ENCODE measurements around the gene SETBP1.

Gene SETBP1

GRCh38 chr18:44881461-44882162 lies 200.9 kb downstream of the SETBP1 start:
- H3K4me3 ChIP-seq (ENCODE audit: low read length) = no peak overlapping the region
- DNase-seq (ENCODE audit: low read depth) = no peak
- TF ChIP-seq CTCF (conservative IDR thresholded peaks at IDR 0.05; ENCODE audit: low read depth, low read length) = no peak

GRCh38 chr18:44882163-44882868 lies 201.6 kb downstream of the SETBP1 start:
- no peak overlapping the region for H3K4me3 ChIP-seq (ENCODE audit: low read length)
- no peak for DNase-seq (ENCODE audit: low read depth)
- no peak for TF ChIP-seq CTCF (conservative IDR thresholded peaks at IDR 0.05; ENCODE audit: low read depth, low read length)

GRCh38 chr18:44883671-44884070 lies 203.0 kb downstream of the SETBP1 start:
- TF ChIP-seq CTCF (conservative IDR thresholded peaks at IDR 0.05; ENCODE audit: low read depth, low read length) = no peak
- H3K4me3 ChIP-seq (ENCODE audit: low read length) = no peak overlapping the region
- no peak for DNase-seq (ENCODE audit: low read depth)

- TF ChIP-seq CTCF (conservative IDR thresholded peaks at IDR 0.05; ENCODE audit: low read depth, low read length) = no peak
- DNase-seq (ENCODE audit: low read depth) = no peak
- H3K4me3 ChIP-seq (ENCODE audit: low read length) = no peak overlapping the region
Measured at GRCh38 chr18:44884431-44884830, 203.7 kb downstream of the SETBP1 start.

- H3K4me3 ChIP-seq (ENCODE audit: low read length) = no peak overlapping the region
- DNase-seq (ENCODE audit: low read depth) = no peak
- TF ChIP-seq CTCF (conservative IDR thresholded peaks at IDR 0.05; ENCODE audit: low read depth, low read length) = no peak
Measured at GRCh38 chr18:44885507-44885906, 204.8 kb downstream of the SETBP1 start.

GRCh38 chr18:44887227-44887631 lies 206.5 kb downstream of the SETBP1 start:
- no peak for DNase-seq (ENCODE audit: low read depth)
- TF ChIP-seq CTCF (conservative IDR thresholded peaks at IDR 0.05; ENCODE audit: low read depth, low read length) = no peak
- no peak overlapping the region for H3K4me3 ChIP-seq (ENCODE audit: low read length)

- DNase-seq (ENCODE audit: low read depth) = no peak
- H3K4me3 ChIP-seq (ENCODE audit: low read length) = no peak overlapping the region
- TF ChIP-seq CTCF (conservative IDR thresholded peaks at IDR 0.05; ENCODE audit: low read depth, low read length) = no peak
Measured at GRCh38 chr18:44889111-44889510, 208.4 kb downstream of the SETBP1 start.

Measured in retinal pigment epithelial cell (primary cell).